22Rv1 (cell line): ENCODE data around the gene CDK6.

ENCODE experiments used
- H3K27ac ChIP-seq: fragments of 450-650 bp; 2 replicates; pipeline ENCODE4 v1.5.1; 2017
- ZFX ChIP-seq: fragments of 450-650 bp; IDR thresholded peaks from 2 replicates; pipeline ENCODE4 v1.6.1; 2017; ENCODE audit warnings: antibody characterized with exemption, borderline replicate concordance
- TF ChIP-seq, protein P1 (sequence below): fragments of 450-650 bp; IDR thresholded peaks from 2 replicates; pipeline ENCODE4 v1.5.1; 2017; ENCODE audit warnings: mild to moderate bottlenecking

CDK6 gene

DNA sequence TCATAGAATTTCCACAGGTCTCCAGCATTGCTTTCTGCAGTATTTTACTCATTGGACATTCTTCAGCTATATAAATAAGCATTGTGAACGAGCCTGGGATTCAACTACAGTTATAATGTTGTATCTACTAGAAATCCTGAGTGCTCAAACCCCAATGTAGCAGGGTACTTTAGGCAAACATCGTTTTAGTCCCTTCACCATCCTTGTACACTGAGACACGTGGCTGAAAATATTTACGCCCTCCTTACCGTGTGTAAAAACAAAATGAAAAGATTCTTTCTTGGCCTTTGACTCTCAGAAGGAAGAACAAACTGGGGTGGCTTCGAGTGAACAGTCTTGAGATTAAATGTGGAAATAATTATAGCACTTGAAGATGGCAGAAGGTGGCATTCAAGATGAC is 25.2 kb downstream of the CDK6 start:
- no peak overlapping the region for H3K27ac ChIP-seq
- TF ChIP-seq ZFX: no peak
- TF ChIP-seq, protein P1, sequence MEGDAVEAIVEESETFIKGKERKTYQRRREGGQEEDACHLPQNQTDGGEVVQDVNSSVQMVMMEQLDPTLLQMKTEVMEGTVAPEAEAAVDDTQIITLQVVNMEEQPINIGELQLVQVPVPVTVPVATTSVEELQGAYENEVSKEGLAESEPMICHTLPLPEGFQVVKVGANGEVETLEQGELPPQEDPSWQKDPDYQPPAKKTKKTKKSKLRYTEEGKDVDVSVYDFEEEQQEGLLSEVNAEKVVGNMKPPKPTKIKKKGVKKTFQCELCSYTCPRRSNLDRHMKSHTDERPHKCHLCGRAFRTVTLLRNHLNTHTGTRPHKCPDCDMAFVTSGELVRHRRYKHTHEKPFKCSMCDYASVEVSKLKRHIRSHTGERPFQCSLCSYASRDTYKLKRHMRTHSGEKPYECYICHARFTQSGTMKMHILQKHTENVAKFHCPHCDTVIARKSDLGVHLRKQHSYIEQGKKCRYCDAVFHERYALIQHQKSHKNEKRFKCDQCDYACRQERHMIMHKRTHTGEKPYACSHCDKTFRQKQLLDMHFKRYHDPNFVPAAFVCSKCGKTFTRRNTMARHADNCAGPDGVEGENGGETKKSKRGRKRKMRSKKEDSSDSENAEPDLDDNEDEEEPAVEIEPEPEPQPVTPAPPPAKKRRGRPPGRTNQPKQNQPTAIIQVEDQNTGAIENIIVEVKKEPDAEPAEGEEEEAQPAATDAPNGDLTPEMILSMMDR: no peak

DNA sequence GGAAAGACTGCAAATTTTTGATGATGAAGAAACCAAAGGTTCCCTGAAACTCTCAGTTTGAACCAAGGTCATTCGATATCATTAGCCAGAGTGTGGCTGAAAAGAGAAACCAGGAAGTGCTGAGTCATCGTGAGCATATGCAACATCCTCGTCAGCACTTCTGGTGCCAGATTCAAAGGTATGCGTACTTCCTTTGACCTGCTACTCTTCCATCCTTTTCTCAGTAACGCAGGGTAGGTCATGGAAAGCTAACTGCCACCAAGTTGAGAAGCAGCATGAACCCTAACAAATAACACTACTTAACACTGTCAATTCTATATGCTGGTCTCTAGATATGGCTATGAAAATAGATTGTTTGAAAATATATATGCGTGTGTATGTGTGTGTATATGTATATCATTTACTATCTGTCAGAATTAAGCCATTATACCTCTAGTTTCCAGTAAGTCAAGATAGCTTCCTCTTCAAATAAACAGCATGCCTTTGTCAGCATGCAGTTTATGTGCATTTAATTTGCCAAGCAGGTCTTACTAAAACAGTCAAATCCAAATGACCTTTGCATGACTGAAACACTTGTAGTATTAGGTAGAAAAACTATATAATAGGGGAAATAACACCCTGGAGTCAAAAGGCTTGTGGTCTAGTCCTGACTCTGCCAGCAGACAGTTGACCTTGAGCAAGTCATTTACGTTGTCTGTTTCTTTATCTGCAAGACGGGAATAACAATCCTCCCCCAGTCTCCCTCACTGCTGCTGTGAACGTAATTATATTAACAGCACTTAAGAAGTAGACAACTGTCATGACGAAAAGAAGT is 26.4 kb downstream of the CDK6 start:
- H3K27ac ChIP-seq: peak overlapping the region; percentile 36
- TF ChIP-seq, protein P1: no peak
- no peak for TF ChIP-seq ZFX

DNA sequence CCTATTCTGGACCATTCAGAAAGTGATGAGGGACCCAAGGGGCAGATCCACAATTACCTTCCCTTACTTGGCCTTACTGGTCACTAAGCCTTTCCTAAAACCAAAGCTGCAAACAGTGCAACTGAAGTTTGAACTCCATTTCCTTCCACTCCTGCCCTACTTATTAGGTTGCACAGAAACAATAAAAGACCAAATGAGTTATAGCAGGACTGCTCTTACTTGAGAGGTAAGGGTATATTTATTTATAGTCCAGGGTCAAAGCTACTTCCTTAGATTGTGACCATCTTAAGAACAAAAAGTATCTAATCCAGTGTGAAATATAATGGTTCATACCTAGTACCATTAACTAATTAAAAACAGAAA is 27.0 kb downstream of the CDK6 start:
- TF ChIP-seq ZFX: no peak
- TF ChIP-seq, protein P1: no peak
- peak overlapping the region; percentile 36 for H3K27ac ChIP-seq

DNA sequence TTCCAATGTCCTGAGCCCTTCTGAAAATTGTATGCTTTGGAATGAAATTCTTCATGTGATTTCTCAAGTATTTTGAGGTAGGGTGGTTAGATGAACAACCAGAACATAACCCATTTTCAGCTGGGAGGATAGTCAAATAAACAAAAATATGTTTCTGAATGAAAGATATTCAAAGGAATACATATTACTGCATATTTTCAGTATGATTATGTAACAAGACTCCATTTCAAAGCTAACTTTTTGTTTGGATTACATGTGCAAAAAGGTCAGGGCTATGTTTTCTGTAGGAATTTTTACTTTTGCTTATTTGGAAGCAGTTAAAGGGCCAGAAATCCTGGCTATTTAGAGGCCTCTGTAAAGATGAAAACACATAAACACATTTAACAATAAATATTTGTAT is 27.7 kb downstream of the CDK6 start:
- H3K27ac ChIP-seq: no peak overlapping the region

DNA sequence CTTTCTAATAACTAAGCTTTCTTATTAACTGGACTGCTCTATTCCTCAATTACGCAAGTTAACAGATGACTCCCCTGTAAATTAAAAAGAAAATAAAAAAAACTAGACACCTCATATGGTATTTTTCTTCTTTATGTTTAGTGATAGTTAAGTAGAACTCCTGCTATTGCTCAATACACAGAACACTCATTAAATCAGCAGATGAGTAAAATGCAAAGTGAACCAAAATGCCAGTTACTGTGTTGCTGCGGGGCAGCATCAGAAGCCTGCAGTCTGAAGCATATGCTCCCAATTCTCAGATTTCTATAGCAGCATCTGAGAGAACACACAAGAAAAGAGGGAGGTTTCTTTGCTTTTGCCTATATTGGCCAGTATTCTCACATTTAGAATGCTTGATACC is 28.4 kb downstream of the CDK6 start:
- TF ChIP-seq ZFX: no peak
- TF ChIP-seq, protein P1: no peak
- H3K27ac ChIP-seq: no peak overlapping the region

More for the DNA sequence above, 27.7 kb downstream of the CDK6 start:
- no peak for TF ChIP-seq ZFX
- TF ChIP-seq, protein P1: no peak

DNA sequence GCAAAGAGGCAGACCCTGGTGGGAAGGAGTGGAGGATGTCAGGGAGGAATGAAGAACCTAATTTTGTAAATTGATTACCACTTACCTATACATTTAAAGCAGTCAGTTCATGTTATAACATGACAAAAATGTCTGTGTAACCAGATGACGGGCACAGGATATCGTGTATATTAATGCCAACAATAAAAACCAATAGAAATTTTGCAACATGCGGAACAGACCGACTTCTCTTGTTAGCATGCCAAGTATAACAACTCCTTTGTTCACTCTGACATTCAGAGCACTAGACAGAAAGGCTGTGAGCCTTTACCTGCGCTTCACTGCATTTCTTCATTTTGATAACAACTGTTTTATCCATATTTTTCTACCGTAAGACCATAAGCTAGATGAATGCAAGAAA is 29.9 kb downstream of the CDK6 start:
- no peak for TF ChIP-seq ZFX
- TF ChIP-seq, protein P1: no peak
- H3K27ac ChIP-seq: no peak overlapping the region

DNA sequence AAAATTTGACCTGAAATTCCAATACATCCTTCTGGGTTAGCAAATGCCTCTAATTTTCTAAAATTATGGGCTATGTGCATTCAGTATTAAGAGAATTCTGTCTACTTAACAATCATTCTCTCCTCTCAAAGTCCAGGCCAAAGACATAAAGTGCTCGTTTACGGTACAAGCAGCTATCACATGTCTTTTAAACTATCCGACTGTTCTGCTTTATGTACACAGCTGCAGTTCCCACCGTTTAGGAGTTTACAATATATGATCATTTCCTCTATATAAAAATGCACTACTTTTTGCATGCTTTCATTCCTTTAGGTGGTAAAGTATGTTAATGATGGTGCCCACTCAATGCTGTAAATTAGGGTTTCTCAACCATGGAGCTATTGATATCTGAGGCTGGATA is 34.0 kb downstream of the CDK6 start:
- no peak overlapping the region for H3K27ac ChIP-seq
- no peak for TF ChIP-seq ZFX
- TF ChIP-seq, protein P1: no peak
